GM19193 (cell line): ENCODE data around the gene GRHL1.

ENCODE experiments used
- POLR2A ChIP-seq: IDR thresholded peaks from 4 replicates; pipeline ENCODE4 v1.6.1; 2011; ENCODE audit not compliant: insufficient read depth, insufficient read length; ENCODE audit errors: extremely low read depth

The GRHL1 gene

GRCh38 chr2:9951522-9952285 is at the start of gene GRHL1:
GRHL1 (plus strand) TSS chr2:9951693; CDS start chr2:9951834, 141 bp downstream.
- TF ChIP-seq POLR2A, result no peak

- TF ChIP-seq POLR2A, result no peak
Measured at GRCh38 chr2:9905413-9905812, 46.1 kb upstream of the GRHL1 start.

GRCh38 chr2:9907402-9907801 is 44.1 kb upstream of the GRHL1 start:
- no peak for TF ChIP-seq POLR2A

- TF ChIP-seq POLR2A, result no peak
Measured at GRCh38 chr2:9908639-9909038, 42.9 kb upstream of the GRHL1 start.

GRCh38 chr2:9909106-9909505 is 42.4 kb upstream of the GRHL1 start:
- TF ChIP-seq POLR2A, result no peak

GRCh38 chr2:9910699-9911098 is 40.8 kb upstream of the GRHL1 start:
- TF ChIP-seq POLR2A, result no peak

GRCh38 chr2:9912468-9912867 is 39.0 kb upstream of the GRHL1 start:
- no peak for TF ChIP-seq POLR2A

GRCh38 chr2:9914384-9915065 is 37.0 kb upstream of the GRHL1 start:
- no peak for TF ChIP-seq POLR2A

GRCh38 chr2:9918275-9918674 is 33.2 kb upstream of the GRHL1 start:
- no peak for TF ChIP-seq POLR2A

GRCh38 chr2:9919512-9919911 is 32.0 kb upstream of the GRHL1 start:
- no peak for TF ChIP-seq POLR2A

GRCh38 chr2:9937258-9937657 is 14.2 kb upstream of the GRHL1 start:
- TF ChIP-seq POLR2A, result no peak

GRCh38 chr2:9937968-9938367 is 13.5 kb upstream of the GRHL1 start:
- no peak for TF ChIP-seq POLR2A

- no peak for TF ChIP-seq POLR2A
Measured at GRCh38 chr2:9939587-9940485, 11.7 kb upstream of the GRHL1 start.

- TF ChIP-seq POLR2A, result no peak
Measured at GRCh38 chr2:9941196-9941995, 10.1 kb upstream of the GRHL1 start.
